K562 (cell line): ENCODE results near the gene CAPN5. TPM values are rescaled to one million over a fixed set of nuclear protein-coding genes. Genes with fewer than 3 reads are reported as not detected.

Source experiments
- CXXC5 ChIP-seq: fragments of 250-450 bp; sonication (Bioruptor Pico); IDR thresholded peaks from 2 replicates; pipeline ENCODE4 v1.8.0; 2022; ENCODE audit warnings: inconsistent platforms, mild to moderate bottlenecking, moderate library complexity
- ETS2 ChIP-seq: IDR thresholded peaks from 2 replicates; pipeline ENCODE4 v1.6.1; 2016; ENCODE audit warnings: borderline replicate concordance, missing genetic modification characterization, mild to moderate bottlenecking, moderate library complexity, missing compliant biosample characterization; ENCODE audit not compliant: poor library complexity, severe bottlenecking
- FOXA1 ChIP-seq: fragments of 450-650 bp; IDR thresholded peaks from 2 replicates; pipeline ENCODE4 v1.6.1; 2016; ENCODE audit warnings: mild to moderate bottlenecking, borderline replicate concordance
- MYNN ChIP-seq, 2 experiments: sonication (generic); formaldehyde crosslinking in 1 of 2; IDR thresholded peaks; 2 replicates each; pipeline versions ENCODE4 v1.5.0 to v1.6.1; 2016 to 2020; ENCODE audit warnings: antibody characterized with exemption in 1 of 2, missing genetic modification reagents in 1 of 2
- NEUROD1 ChIP-seq: fragments of 150-350 bp; IDR thresholded peaks from 2 replicates; pipeline ENCODE4 v1.6.1; 2014; ENCODE audit warnings: borderline replicate concordance, low read length, low read depth; ENCODE audit not compliant: partially characterized antibody
- NRF1 ChIP-seq, 2 experiments: fragments of 450-650 bp; IDR thresholded peaks in 1 of 2; conservative IDR thresholded peaks in 1 of 2; 2 replicates each; pipeline ENCODE4 v1.6.1; 2014; ENCODE audit warnings: mild to moderate bottlenecking in 2 of 2
- SRSF9 ChIP-seq: fragments of 200-400 bp; formaldehyde crosslinking; IDR thresholded peaks from 2 replicates; pipeline ENCODE4 v1.6.1; 2017; ENCODE audit warnings: low read depth, low read length, borderline replicate concordance
- THRAP3 ChIP-seq: fragments of 450-650 bp; IDR thresholded peaks from 2 replicates; pipeline ENCODE4 v1.6.1; 2016; ENCODE audit warnings: mild to moderate bottlenecking, inconsistent platforms, borderline replicate concordance
- ZNF57 ChIP-seq: fragments of 450-650 bp; formaldehyde crosslinking; IDR thresholded peaks from 2 replicates; pipeline ENCODE4 v1.4.0; 2020; ENCODE audit warnings: mild to moderate bottlenecking, moderate library complexity
- ZNF699 ChIP-seq: fragments of 250-450 bp; sonication (Bioruptor Pico); IDR thresholded peaks from 2 replicates; pipeline ENCODE4 v1.8.0; 2021; ENCODE audit warnings: mild to moderate bottlenecking, moderate library complexity; ENCODE audit not compliant: insufficient replicate concordance
- polyA plus RNA-seq, 8 experiments: library from polyadenylated mRNA; depleted of rRNA in 4 of 8; stranded (reverse) in 5 of 8; unstranded in 3 of 8; fragments of >200 nt; fragmentation: Nextera tagmentation in 2 of 8; fragmentation: Illumina TruSeq in 1 of 8; extraction: Ambion mirVana in 2 of 8; extraction: Trizol in 1 of 8; gene quantifications; 2 replicates each; pipeline versions ENCODE4 v1.2.1 to v1.2.3, GENCODE V29; 2011 to 2014; ENCODE audit warnings: inconsistent platforms in 1 of 8, missing spikeins in 1 of 8
- total RNA-seq, 7 experiments: library from RNA; depleted of rRNA in 6 of 7; stranded (reverse); fragments of >200 nt in 6 of 7; fragmentation: Illumina TruSeq in 2 of 7; extraction: Trizol in 2 of 7; gene quantifications; 2 replicates each; pipeline versions ENCODE4 v1.2.1 to v1.2.3, GENCODE V29; 2011 to 2021; ENCODE audit warnings: low replicate concordance in 1 of 7
- TF ChIP-seq, protein P1 (sequence below): sonication (generic); formaldehyde crosslinking; IDR thresholded peaks from 2 replicates; pipeline ENCODE4 v1.8.0; 2023; ENCODE audit warnings: mild to moderate bottlenecking, missing genetic modification reagents
- TF ChIP-seq, protein P2 (sequence below): fragments of 250-450 bp; sonication (Bioruptor Pico); IDR thresholded peaks from 2 replicates; pipeline ENCODE4 v1.5.0; 2020; ENCODE audit warnings: mild to moderate bottlenecking, borderline replicate concordance
- TF ChIP-seq, protein P3 (sequence below), 3 experiments: fragments of 200-800 bp in 1 of 3; sonication (Bioruptor generic) in 1 of 3; sonication (generic) in 1 of 3; formaldehyde crosslinking in 1 of 3; IDR thresholded peaks; 2 replicates each; pipeline versions ENCODE4 v1.6.1 to v1.8.0; 2016 to 2022; ENCODE audit warnings: mild to moderate bottlenecking in 2 of 3, missing compliant biosample characterization in 2 of 3, missing genetic modification characterization in 2 of 3, missing genetic modification reagents in 1 of 3
- TF ChIP-seq, protein P4 (sequence below): fragments of 450-650 bp; IDR thresholded peaks from 2 replicates; pipeline ENCODE4 v1.6.1; 2017; ENCODE audit warnings: antibody characterized with exemption, mild to moderate bottlenecking

Gene CAPN5
- total and polyA plus RNA-seq, 9 of the 15 experiments (the other 6 are each of a cell fraction or from before 2014, with no cell fraction given) = 0.04 to 0.44 (median 0.14) TPM; not detected in 2

DNA sequence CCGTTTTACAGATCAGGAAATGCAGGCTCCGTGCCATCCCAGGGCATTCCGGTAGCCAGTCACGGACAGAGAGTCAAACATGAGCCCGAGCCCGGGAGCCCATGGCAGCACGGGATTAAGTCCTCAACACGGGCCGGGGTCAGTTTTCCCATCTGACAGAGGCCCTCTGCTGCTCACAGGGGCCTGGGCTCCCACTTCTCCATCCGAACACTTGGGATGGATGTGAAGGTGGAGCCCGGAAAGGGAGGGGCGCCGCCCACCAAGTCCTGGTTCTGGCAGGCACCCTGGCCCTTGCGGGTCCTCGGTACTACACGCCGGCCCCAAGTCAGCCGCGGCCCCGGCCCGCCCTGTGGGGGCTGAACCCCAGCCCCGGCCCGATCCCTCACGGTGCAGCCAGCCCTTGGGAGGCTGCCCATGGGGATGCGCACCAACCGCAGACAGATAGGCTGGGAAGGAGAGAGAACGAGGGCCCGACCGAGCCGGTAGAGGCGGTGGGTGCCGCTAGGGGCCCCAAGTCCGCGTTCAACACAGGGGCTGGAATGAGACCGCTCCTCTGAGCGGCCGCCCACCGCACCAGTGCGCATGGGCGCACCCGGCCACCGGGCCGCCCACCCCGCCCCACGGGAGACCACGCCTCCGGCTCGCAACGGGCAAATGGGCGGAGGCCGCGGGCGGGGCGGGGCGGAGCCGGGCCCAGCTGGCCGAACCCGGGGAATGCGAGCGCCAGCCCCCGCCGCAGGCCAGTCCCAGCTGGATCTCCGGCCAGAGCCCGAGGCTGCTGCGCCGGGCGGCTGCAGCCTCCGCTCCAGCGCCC is at the start of gene CAPN5 (continued):
- TF ChIP-seq, protein P1, sequence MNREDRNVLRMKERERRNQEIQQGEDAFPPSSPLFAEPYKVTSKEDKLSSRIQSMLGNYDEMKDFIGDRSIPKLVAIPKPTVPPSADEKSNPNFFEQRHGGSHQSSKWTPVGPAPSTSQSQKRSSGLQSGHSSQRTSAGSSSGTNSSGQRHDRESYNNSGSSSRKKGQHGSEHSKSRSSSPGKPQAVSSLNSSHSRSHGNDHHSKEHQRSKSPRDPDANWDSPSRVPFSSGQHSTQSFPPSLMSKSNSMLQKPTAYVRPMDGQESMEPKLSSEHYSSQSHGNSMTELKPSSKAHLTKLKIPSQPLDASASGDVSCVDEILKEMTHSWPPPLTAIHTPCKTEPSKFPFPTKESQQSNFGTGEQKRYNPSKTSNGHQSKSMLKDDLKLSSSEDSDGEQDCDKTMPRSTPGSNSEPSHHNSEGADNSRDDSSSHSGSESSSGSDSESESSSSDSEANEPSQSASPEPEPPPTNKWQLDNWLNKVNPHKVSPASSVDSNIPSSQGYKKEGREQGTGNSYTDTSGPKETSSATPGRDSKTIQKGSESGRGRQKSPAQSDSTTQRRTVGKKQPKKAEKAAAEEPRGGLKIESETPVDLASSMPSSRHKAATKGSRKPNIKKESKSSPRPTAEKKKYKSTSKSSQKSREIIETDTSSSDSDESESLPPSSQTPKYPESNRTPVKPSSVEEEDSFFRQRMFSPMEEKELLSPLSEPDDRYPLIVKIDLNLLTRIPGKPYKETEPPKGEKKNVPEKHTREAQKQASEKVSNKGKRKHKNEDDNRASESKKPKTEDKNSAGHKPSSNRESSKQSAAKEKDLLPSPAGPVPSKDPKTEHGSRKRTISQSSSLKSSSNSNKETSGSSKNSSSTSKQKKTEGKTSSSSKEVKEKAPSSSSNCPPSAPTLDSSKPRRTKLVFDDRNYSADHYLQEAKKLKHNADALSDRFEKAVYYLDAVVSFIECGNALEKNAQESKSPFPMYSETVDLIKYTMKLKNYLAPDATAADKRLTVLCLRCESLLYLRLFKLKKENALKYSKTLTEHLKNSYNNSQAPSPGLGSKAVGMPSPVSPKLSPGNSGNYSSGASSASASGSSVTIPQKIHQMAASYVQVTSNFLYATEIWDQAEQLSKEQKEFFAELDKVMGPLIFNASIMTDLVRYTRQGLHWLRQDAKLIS = no peak
- TF ChIP-seq SRSF9 (no peak), MYNN (IDR thresholded peaks at IDR 0.05) (no peak), MYNN (CRISPR knock-in tag; IDR thresholded peaks at IDR 0.05) (no peak), NRF1 (conservative IDR thresholded peaks at IDR 0.05 in 1 of 2, IDR thresholded peaks at IDR 0.05 in 1 of 2) (peak; percentile 90 to 92), ETS2 (no peak), CXXC5 (peak; percentile 57), THRAP3 (no peak), ZNF699 (CRISPR knock-in tag) (no peak), ZNF57 (CRISPR knock-in tag) (no peak), NEUROD1 (no peak), FOXA1 (no peak)
- TF ChIP-seq, protein P2, sequence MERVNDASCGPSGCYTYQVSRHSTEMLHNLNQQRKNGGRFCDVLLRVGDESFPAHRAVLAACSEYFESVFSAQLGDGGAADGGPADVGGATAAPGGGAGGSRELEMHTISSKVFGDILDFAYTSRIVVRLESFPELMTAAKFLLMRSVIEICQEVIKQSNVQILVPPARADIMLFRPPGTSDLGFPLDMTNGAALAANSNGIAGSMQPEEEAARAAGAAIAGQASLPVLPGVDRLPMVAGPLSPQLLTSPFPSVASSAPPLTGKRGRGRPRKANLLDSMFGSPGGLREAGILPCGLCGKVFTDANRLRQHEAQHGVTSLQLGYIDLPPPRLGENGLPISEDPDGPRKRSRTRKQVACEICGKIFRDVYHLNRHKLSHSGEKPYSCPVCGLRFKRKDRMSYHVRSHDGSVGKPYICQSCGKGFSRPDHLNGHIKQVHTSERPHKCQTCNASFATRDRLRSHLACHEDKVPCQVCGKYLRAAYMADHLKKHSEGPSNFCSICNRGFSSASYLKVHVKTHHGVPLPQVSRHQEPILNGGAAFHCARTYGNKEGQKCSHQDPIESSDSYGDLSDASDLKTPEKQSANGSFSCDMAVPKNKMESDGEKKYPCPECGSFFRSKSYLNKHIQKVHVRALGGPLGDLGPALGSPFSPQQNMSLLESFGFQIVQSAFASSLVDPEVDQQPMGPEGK (CRISPR knock-in tag) = no peak
- TF ChIP-seq, protein P3, sequence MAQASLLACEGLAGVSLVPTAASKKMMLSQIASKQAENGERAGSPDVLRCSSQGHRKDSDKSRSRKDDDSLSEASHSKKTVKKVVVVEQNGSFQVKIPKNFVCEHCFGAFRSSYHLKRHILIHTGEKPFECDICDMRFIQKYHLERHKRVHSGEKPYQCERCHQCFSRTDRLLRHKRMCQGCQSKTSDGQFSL (CRISPR knock-in tag; IDR thresholded peaks at IDR 0.05) = no peak
- TF ChIP-seq, protein P3 (tag; IDR thresholded peaks at IDR 0.05) = no peak
- TF ChIP-seq, protein P4, sequence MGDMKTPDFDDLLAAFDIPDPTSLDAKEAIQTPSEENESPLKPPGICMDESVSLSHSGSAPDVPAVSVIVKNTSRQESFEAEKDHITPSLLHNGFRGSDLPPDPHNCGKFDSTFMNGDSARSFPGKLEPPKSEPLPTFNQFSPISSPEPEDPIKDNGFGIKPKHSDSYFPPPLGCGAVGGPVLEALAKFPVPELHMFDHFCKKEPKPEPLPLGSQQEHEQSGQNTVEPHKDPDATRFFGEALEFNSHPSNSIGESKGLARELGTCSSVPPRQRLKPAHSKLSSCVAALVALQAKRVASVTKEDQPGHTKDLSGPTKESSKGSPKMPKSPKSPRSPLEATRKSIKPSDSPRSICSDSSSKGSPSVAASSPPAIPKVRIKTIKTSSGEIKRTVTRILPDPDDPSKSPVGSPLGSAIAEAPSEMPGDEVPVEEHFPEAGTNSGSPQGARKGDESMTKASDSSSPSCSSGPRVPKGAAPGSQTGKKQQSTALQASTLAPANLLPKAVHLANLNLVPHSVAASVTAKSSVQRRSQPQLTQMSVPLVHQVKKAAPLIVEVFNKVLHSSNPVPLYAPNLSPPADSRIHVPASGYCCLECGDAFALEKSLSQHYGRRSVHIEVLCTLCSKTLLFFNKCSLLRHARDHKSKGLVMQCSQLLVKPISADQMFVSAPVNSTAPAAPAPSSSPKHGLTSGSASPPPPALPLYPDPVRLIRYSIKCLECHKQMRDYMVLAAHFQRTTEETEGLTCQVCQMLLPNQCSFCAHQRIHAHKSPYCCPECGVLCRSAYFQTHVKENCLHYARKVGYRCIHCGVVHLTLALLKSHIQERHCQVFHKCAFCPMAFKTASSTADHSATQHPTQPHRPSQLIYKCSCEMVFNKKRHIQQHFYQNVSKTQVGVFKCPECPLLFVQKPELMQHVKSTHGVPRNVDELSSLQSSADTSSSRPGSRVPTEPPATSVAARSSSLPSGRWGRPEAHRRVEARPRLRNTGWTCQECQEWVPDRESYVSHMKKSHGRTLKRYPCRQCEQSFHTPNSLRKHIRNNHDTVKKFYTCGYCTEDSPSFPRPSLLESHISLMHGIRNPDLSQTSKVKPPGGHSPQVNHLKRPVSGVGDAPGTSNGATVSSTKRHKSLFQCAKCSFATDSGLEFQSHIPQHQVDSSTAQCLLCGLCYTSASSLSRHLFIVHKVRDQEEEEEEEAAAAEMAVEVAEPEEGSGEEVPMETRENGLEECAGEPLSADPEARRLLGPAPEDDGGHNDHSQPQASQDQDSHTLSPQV = no peak
